HG03378 (cell line): ENCODE results near the gene ANKRD1.

ENCODE experiments used
- ATAC-seq: cut with Tn5 transposase; IDR thresholded peaks from one replicate; pipeline ENCODE4 v1.9.1; 2021; ENCODE audit warnings: mild to moderate bottlenecking, moderate library complexity; ENCODE audit not compliant: unreplicated experiment

ANKRD1 gene

DNA sequence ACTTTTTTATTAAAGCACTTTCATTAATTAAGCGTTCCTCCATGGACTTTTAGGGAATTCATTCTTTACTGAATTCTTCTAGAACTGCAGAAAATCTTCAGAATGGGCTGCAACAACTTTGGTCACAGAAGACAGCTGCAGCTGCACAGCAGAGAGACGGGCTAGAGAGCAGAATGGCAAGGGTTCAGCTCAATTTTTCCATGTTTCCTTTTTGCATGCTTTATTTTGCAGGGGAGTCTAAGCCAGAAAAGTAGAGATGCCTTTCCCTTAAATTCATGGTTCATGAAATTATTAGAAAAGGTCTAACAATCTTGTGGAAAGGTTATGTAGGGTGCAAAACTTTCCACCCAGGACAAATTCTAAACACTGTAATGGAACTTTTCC lies 15.4 kb upstream of the ANKRD1 start:
- no peak for ATAC-seq

DNA sequence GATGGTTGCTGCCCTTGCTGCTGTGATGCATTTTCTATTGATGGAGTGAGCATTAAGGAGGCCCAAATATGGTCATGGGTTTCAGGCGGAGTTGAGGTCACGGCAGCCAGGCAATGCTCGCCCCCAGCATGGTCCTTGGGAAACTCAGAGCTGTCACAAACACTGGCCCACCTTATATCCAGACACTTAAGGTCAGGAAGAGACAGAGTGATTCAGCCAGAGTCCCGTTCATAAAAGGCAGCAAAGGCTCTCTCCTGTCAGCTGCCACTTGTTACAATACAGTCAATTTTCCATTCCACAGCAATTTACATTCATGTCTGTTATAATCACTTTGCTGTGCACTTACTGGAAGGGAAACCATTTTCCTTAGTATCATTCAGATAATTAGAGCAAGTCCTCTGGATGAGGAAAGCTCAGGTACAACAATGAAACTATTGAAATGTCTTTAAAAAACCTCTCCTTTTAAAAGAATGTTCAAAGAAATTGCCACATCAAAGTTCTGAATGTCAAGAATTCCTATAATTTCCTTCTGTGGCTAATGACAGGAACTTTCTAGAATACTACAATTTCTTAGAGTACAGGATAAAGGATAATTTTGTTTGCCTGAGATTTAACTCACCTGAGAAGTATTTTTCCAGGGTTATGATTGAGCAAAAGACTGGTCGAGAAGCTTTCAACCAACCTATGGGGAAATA lies 14.8 kb upstream of the ANKRD1 start:
- no peak for ATAC-seq

DNA sequence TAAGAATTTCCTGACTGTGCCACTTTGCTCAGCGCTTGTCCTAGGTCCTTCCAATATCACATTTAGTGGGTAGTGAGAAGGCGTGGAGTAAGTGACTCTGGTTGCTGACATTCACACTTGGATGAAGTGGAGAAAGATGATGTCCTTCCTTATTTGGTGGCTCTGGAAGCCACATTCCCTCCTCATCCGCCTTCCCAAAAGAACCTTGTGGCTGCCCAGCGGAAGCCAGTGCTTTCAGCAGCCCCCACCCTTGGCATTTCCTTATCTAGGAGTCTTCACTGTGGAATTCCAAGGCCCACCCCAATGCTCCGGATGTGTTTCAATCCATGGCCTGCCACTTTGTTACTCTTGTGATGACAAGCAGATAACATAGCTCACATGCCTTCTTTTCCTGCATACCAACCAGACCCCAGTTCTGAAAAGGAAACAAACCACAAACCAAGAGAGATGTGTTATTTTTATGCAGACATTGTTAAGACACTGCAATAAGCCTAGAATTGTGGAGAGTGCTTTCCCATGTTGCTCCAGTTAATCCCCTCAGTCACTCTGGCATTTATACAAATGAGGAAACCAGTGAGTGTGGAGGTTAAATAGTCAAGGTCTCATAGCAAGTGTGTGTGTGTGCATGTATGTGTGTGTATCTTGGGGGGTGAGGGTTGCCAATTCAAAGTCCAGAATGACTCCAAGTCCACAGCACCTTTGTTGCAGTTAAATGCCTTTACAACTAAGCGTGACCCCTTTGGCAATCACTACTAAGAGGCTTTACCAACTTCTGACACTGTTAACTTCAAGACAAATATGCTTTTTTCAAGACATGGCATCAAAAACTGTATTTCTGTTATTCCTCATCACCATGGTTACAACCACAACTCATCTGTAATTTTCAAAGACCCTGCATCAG lies 10.3 kb upstream of the ANKRD1 start:
- ATAC-seq, result no peak

DNA sequence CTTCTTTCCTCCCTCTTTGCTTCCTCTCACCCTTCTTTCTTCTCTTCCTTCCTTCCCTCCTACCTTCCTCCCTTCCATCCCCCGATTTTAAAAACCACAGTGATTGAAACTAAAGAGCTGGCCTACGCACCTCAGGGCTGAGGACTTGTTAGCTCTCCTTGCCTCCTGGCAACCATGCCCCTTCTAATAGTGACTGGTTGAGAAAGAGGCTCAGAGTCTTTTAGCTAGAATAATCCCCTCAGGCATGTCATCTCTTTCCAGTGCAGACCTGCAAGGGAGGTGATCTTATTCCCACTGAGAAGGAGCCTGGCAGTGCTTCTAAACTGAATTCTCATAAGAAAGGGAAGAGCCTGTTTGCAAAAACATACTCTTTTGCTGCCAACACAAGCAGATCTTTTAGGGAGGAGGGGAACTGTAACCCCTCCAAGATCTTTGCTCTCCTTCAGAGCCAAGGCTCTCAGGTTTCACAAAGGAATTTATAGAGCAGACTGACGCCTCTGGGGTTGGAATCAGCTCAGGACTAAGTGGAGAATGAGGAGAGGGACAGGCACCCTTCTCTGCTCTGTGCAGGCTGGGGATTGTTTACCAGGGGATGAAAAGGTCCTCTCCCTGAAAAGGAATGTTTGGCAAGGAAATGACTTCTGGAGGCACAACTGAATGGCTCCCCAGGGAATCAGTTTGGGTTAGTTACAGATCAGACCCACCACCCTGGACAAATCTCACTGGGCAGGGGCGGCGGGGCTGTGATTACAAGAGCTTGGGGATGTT lies 9.4 kb upstream of the ANKRD1 start:
- no peak for ATAC-seq

DNA sequence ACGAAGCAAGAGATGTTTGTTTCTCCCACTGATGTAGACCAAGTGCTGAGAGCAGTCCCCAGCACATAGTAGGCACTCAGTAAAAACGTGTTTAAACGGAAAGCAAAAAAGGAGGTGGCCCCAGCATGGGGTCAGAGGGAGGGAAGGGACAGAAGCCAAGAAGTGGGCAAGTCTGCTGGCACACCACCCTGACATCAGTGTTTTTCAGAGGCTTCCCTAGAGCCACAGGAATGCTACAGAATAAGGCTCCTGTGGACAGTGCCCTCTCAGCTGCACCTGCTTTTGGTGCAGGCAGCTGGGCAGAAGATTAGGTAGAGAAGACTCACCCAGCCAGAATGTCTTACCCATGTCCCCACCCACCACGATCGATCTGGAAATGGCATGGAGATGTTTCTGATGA lies 8.3 kb upstream of the ANKRD1 start:
- ATAC-seq, result no peak

DNA sequence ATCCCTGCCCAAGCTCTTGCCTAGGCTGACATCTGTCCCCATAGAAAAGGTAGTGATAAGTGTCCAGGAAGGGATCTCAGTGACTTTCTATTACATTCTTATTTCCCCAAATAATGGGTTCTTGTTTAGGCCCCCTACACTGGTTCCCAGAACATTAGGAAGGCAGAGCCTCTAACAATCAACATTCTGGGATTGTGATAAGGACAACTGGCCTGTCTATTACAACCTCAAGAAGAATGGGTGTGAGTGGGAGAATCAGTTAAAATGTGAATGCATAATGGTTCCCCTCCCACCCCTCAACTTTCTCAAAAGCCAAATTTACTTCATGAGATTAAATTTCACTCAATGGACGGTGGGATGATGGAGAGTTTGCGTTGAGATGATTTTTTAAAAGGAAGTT lies 6.4 kb upstream of the ANKRD1 start:
- no peak for ATAC-seq

DNA sequence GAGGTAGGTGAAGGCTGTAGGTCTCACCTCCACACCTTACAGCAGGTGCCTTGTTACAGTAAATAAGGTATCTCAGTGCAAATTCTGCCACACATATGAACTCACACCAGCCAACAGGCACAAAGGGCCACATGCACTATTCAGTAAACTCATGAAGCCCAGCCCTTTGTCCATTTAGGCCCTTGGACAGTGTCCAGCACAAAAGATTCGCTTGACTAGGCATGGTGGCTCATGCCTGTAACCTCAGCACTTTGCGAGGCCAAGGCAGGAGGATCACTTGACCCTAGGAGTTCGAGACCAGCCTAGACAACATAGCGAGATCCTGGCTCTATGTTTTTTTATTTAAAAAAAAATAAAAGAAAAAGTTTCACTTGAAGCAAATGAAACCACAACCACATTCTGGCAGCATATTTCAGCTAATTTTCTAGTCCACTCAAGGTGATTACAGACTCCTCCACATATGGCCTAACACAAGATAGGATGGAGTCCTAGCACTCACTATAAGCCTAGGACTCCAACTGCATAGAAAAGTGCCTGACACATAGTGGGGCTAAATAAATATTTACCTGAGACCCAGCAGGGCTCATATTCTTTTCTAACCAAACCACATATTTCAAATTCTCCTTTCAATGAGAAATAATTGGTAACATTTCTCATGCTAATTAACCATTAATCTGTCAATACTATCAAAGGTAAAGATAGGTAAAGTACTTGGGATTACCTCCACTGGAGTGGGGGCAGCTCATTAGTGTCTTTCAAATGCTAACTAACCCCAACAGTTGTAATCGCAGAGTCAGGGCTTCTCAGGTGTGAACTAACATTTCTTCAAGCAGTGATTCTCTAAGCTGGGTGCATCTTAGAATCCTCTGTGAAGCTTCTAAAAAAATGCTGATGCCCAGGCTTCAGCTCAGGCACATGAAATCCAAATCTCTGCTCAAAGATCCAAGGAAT lies 4.5 kb upstream of the ANKRD1 start:
- no peak for ATAC-seq

DNA sequence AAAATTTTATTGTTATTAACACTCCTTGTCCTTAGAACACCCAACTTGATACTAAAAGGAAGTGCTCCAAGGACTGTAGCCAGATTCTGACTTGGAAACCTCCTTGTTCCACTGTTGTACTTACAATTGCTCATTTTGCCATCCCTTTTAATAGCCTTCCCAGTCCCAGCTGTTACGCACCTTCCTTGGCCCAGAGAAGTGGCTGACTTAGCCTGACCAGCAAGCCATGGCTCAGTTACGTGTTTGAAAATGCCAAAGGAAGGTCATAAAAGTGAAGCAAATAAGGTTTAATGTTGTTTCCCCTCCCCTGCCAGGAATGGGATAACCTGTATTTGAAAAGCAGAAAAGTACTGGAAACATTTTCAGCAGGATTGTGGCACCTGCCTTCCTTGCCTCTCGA lies 3.7 kb upstream of the ANKRD1 start:
- ATAC-seq, result no peak

DNA sequence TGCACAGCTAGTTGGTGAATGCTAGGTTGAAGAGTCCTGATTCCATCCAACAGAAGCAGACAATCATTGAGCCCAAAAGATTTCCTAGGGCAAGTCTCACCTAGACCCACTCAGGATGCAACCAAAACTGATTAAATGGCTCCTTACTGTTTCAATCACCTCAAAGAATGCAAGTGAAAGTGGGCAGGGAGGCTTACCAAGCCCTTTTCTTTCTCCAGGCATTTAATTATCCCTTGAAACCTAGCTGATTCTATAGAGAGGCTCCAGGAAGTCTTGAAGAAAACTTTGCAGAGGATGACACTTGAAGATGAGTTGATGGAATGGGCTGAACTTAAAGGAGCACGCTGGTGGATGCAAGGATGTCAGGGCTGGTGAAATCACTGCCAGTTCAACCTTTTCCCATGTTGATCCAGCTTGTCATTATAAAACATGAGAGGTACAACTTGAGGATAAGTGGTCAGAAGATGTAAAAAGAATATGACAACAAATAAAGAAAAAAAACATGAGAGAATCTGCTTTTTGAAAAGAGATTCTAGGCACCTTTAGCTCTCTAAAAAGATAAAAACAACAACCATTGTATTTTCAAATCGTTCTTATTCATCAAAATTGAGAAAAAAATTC lies 2.3 kb upstream of the ANKRD1 start:
- ATAC-seq, result no peak

DNA sequence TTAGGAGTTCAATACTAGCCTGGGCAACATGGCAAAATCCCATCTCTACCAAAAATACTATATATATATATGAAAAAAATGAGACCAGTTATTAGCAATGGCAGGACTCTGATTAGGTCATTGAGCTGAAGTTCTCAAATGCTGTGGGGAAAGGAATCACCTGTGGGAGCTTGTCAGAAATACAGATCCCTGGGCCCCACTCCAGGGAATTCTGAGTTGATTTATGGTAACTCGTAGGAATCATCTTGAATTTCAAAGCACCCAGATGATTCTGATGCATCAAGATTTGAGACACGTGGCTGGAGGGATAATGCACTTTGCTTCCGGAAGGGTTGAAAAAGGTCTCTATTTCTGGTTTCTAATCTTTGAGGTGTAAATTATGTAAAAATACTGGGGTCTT lies 1.0 kb upstream of the ANKRD1 start:
- no peak for ATAC-seq

DNA sequence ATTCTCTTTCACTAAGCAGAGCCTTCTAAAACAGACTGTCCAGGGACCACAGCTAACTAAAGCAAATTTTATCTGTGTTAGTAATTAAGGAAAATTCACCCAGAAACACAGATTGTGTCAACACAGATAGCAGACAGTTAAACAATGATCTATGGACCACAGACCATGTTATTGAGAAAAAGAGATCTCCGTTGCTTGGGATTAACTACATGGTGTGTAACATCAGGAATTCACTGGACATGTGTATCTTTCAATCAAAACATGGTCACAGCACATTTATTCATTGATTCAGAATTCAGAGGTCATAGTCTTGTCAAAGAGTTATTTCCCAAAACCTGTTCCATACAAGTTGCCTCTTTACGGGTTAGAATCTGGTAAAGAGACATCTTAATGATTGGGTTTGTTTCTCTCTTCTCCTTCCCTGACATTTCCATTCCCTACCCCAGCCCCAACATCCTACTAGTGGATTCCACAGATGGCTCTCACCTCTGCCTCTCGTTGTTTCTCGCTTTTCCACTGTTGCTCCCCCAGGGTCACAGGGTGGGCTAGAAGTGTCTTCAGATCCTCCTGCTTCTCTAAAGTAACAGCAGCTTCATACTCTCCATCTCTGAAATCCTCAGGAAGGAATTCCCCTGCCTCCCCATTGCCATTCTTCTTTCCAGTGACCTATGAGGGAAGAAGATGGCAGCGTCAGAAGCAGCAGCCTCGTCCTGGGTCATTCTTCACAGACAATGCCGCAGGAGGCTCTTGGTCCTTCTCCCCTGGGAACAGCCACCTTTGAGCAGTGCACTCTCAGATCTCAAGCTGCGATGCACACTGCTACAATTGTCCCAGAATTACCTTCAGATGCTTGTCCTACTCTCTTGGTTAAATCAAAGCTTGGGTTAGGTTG lies 958 bp downstream of the ANKRD1 start:
- ATAC-seq, result no peak

DNA sequence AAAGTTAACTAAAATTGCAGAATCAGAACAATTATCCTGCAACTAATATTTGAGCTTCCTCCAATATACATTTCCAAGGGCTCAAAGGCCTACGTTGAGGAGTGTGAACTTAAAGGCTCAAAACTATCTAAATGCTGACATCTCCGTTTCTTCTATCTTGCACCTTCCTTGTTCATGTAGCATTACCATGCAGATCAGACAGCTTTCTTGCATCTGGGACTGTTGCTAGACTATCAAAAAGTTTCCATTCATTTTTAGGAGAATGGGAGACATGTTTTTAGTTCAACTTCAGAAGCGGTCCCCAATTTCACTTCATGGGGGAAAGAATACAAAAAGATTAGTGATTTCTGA lies 2.9 kb downstream of the ANKRD1 start:
- no peak for ATAC-seq

DNA sequence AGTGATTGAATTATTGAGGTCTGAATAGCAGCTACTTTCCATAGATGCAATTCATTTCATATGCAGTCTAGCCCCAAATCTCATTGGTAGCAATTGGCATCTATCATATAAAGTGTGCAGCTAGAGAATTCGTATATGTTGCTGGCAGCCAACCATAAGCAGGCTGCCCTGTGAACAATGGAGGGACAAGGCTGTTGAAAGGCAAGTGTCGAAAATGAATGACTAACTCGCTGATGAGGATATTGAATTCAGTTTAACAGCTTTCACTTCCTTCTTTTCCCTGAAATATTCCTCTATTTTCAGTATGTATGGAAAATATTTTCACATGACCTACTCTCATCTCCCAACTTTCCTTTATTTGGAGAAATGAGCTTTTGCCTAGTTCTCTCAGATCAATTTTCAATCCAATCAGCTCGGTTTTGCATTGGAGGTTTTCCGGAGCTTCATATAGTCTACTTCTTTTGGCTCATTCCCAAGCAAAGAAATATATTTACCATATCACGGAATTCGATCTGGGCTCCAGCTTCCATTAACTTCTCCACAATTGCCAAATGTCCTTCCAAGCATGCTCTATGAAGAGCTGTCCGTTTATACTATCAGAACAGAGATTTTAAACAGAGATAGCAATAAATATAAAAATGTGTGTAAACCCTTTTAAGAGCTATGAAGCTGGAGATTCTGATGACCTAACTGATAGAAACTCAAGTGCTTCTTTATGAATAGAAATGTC lies 3.5 kb downstream of the ANKRD1 start:
- ATAC-seq, result no peak

DNA sequence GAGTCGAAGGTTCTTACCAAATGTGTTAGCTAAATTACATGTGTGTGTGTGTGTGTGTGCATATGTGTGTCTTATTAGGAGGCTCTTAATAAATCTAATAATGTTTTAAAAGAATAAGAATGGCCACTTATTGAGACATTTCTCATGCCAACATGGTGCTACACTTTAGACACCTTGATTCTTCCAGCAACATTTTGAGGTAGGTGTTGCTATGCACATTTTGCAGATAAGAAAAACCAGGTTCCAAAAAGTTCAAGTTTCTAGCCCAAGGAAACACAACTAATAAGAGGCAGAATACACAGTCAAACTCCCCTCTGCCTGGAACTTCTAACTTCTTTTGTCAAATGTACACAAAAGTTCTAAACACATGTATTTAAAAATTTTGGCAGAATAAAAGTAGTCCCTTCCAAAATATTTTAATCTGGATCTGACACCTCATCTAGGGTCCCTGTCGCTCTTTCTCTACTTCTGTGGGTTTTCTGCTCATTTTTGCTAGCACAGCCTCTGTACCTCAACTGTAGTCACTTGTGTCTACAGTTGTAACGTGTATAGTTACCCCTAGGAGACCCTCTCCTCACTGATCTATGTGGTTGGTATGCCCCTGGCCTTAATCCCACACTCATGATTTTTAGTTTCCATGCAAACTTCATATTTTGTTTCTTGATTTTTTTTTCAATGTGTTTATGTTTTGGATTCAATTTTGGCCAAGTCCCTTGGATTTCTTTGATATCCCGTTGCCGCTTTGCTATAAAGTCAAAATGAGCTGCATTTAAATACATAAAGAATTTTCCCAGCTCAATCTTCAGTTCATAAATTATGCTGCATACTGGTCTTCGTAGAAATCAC lies 4.3 kb downstream of the ANKRD1 start:
- ATAC-seq, result no peak

DNA sequence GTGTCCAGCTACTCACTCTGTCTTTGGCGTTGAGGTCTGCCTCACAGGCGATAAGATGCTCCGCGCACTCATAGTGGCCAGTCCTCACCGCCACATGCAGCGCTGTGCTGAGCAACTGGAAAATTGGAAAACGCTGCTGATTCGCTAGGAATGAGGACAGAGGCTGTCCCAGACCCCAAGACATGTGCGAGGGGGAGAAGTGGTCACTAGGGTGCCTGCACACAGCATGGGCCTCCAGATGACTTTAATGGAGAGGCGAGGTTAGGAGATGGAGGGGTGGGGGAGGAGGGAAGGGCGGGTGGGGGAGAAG lies 5.2 kb downstream of the ANKRD1 start:
- no peak for ATAC-seq

DNA sequence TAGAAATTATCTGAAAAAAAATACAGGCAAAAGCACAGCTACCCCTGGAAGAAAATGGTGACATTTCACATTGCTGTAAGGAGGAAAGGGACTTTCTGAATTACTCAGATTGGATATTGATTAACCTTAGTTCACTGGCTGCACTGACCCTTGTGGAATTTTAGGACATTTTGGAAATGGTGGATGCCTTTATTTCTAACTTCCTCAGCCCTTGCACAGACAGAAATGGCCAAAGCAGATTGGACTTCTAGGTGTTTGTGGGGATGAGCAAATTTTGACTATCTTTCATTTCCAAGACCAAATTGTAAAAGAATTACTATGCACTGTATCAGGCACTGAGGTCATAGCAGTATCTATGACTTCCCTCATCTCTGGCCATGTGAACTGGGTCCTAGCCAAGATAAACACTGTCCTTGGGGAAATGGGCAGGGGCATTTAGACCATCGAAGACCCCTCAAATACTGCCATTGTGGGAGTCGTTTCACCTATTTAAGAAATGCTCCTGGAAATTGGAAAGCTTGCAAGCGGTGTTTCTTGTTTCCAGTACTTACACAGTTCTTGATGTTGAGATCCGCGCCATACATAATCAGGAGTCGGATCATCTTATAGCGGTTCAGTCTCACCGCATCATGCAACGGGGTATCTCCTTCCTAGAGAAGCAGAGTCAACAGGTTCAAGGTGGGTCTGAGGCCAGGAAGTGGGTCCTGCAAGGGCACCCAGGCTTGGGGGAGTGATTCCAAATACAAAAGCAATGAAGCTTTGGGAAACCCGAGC lies 5.7 kb downstream of the ANKRD1 start:
- ATAC-seq, result no peak

DNA sequence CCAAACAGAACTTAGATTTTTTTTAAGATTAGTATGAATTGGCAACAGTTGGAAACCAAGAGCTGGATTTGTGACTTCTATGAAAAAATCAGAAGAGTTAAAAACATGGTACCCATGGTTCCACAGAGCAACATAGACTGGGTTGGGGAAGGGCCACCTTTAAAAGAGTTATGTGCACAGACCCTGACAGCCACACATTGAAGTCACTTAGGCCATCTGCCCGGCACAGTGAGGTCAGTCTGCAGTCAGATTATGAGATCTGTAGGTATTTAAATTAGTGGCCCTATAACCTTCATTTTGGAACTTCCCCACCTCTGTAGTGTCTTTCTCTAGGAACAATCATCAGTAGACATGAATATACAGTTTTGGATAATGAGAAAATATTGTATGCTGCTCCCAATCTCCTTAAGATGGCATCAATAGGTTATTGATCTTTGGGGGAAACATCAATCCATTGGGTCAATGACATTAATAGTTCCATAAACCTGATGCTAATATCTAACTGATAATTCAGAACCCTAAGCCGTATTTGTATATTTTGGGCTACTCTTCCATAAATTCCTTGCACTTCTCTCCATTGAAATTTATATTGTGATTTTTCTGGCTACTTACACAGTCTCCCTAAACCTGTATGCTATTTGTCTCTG lies 7.0 kb downstream of the ANKRD1 start:
- ATAC-seq, result no peak
